ENCODE results near the gene THSD4.

The THSD4 gene

DNA sequence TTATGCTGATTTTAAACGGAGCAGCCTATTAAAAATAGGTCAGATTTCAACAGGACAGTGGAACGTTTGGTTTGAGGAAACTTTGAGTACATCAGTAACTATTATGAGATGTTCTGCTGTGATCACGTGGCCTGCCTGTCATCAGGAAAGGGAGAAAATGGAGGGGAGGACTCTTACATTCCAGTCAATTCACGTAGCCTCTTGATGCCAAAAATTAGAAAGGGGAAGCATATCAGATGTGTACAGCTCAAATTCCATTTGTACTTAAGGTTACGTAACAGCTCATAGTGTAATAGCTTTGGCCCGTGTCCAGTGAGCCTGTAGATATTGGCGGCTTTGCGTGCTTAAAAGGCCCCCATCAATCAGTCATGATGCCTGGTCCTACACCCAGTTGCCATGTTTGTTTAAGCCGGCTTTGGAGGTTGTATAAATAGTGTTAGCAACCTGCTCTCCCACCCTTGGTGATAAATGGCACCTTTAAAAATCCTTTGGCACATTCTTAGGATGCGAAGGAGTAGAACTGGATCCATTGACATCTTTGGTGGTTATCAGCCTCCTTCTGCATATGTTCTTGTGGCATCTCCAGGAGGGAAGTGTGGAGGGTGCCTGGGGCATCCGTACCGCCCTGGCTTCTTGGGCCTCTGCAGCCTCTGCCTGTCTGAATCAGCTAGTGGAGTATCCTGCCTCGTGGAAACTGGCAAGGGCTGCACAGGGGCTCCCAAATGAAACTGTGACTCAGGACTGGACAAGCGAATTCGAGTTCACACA, 163.9 kb downstream of the THSD4 start:
- DNase-seq, result no peak
- Histone ChIP-seq H3K27ac (no peak overlapping the region), H3K27me3 (ENCODE audit: insufficient read depth, low read depth, severe bottlenecking) (no peaks in the 10 kb centered on the region), H3K9me3 (ENCODE audit: severe bottlenecking) (no peaks in the 10 kb centered on the region), H3K36me3 (no peaks in the 10 kb centered on the region), H3K4me3 (ENCODE audit: low read depth, low read length) (no peak overlapping the region)
- TF ChIP-seq CTCF (IDR thresholded peaks at IDR 0.05; ENCODE audit: low read depth, low read length), result no peak

DNA sequence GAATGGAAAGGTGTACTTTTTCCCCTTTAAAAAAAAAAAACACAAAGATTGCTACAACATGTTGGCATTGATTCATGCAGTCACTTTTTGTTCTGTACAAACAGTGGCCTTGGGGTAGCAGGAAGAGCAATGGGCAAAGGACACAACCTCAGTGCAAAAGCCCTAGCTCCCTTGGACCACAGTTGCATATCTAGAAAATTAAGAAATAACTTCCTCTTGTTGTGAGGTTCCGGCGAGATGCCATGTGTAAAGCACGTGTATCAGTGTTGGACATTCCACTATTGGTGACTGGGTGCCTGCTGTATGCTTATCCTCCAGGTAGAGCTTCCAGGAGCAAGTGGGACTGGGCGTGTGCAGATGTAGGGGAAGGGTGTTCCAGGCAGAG, 164.5 kb downstream of the THSD4 start:
- no peak for DNase-seq
- H3K27me3 ChIP-seq (ENCODE audit: insufficient read depth, low read depth, severe bottlenecking), result no peaks in the 10 kb centered on the region
- TF ChIP-seq CTCF (IDR thresholded peaks at IDR 0.05; ENCODE audit: low read depth, low read length), result no peak
- H3K27ac ChIP-seq, result no peak overlapping the region
- no peaks in the 10 kb centered on the region for H3K9me3 ChIP-seq (ENCODE audit: severe bottlenecking)
- H3K36me3 ChIP-seq, result no peaks in the 10 kb centered on the region
- H3K4me3 ChIP-seq (ENCODE audit: low read depth, low read length), result no peak overlapping the region

GRCh38 chr15:71280206-71280605, 164.9 kb downstream of the THSD4 start:
- no peak overlapping the region for H3K27ac ChIP-seq
- H3K27me3 ChIP-seq (ENCODE audit: insufficient read depth, low read depth, severe bottlenecking), result no peaks in the 10 kb centered on the region
- no peaks in the 10 kb centered on the region for H3K9me3 ChIP-seq (ENCODE audit: severe bottlenecking)
- H3K36me3 ChIP-seq, result no peaks in the 10 kb centered on the region
- DNase-seq, result no peak
- no peak for TF ChIP-seq CTCF (IDR thresholded peaks at IDR 0.05; ENCODE audit: low read depth, low read length)
- H3K4me3 ChIP-seq (ENCODE audit: low read depth, low read length), result no peak overlapping the region

DNA sequence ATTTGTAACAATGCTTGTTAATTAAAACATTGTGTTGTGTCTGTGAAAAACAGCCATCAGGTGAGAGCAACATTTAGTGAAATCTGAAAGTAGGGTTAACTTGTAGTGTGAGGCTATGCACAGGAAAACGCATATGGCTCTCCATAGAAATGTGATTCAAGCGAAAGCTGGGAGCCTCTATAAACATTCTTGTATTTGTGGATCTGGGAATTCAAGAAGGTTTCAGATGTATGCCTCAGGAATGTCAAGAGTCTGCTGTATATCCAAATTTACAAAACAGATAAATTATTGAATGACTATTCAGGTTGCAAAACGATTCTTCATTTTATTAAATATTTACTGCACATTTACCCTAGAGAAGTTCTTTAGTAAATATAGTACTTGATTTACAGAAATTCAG, 166.0 kb downstream of the THSD4 start:
- H3K27me3 ChIP-seq (ENCODE audit: insufficient read depth, low read depth, severe bottlenecking), result no peaks in the 10 kb centered on the region
- H3K36me3 ChIP-seq, result no peaks in the 10 kb centered on the region
- DNase-seq, result no peak
- no peak overlapping the region for H3K27ac ChIP-seq
- H3K9me3 ChIP-seq (ENCODE audit: severe bottlenecking), result no peaks in the 10 kb centered on the region
- no peak for TF ChIP-seq CTCF (IDR thresholded peaks at IDR 0.05; ENCODE audit: low read depth, low read length)
- no peak overlapping the region for H3K4me3 ChIP-seq (ENCODE audit: low read depth, low read length)

GRCh38 chr15:71282076-71282475, 166.8 kb downstream of the THSD4 start:
- H3K4me3 ChIP-seq (ENCODE audit: low read depth, low read length), result no peak overlapping the region
- TF ChIP-seq CTCF (IDR thresholded peaks at IDR 0.05; ENCODE audit: low read depth, low read length), result no peak
- H3K9me3 ChIP-seq (ENCODE audit: severe bottlenecking), result no peaks in the 10 kb centered on the region
- H3K27ac ChIP-seq, result no peak overlapping the region
- no peaks in the 10 kb centered on the region for H3K27me3 ChIP-seq (ENCODE audit: insufficient read depth, low read depth, severe bottlenecking)
- no peak for DNase-seq
- H3K36me3 ChIP-seq, result no peaks in the 10 kb centered on the region
